ENCODE results near the gene TP53RK.

The TP53RK gene

DNA sequence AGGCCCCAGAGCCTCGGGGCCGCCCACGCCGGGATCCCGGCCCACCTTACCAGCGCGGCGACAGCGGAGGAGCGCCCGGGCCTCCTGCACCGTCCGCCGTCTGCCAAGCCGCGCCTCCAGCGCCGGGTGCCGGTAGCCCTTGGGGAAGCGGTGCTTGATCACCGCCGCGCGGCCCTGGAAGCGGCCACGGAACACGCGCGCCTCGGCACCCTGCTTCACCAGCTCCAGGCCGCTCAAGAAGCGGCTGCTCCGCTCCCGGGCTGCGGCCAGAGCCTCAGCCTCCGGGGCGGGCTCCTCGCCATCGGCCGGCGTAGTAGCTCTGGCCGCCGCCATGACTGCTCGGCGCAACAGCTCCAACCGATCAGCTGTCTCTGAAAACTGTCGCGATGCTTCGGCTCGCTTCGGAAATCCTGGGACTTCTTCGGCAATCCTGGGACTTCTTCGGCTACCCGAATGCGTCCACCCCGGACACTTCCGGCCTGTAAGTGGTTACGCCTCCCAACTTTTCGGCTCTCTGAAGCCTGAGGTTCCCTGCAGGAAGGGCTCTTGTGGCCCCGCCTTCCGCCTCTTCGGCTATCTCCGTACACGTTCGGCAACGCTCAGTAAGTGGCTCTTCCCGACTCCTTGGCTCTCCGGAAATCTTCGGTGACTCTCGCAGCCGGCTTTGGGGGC is at the start of gene TP53RK:
Gene TP53RK (minus strand): TSS at position 363 of the 672 bp plus-strand sequence. CDS start 30 bp downstream, at position 333.
- Histone ChIP-seq H3K27ac (ENCODE audit: low read length) (peak within 1 kb of the TSS; percentile 84), H3K9me3 (ENCODE audit: control insufficient read depth in 1 of 2, low read length in 2 of 2) (no peaks in the 10 kb centered on the region), H3K4me1 (ENCODE audit: control insufficient read depth in 1 of 2, insufficient read depth in 2 of 2, low read length in 2 of 2) (peaks cover 8 to 24% of the 10 kb centered on the region in 2 donors), H3K27me3 (ENCODE audit: low read depth, low read length) (no peaks in the 10 kb centered on the region), H3K36me3 (ENCODE audit: control insufficient read depth in 1 of 2, insufficient read depth in 2 of 2, low read length in 2 of 2) (peaks cover 12 to 18% of the 10 kb centered on the region in 2 donors), H3K4me3 (ENCODE audit: low read depth in 1 of 2, low read length in 2 of 2) (peak within 1 kb of the TSS; percentile 81 to 84)

DNA sequence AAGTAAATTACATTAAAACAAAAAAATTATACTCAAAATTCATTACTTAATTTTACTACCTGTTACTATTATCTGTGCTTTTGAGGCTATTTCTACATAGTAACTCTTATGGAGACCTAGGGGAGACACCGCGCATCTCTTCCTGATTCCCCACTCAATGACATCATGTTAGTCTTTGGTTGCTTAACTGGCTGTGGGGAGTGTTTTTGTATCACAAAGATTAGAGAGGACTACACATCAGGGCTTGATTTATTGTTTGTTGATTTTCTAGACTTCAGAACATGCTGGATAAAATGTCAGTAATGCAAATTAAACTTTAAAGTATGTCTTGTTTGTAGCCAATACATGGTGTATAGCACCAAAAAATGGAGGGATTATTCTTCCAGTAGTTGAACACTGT is 46.2 kb upstream of the TP53RK start:
- no peaks in the 10 kb centered on the region for H3K4me1 ChIP-seq (ENCODE audit: control insufficient read depth in 1 of 2, insufficient read depth in 2 of 2, low read length in 2 of 2)
- no peaks in the 10 kb centered on the region for H3K27me3 ChIP-seq (ENCODE audit: low read depth, low read length)
- H3K36me3 ChIP-seq (ENCODE audit: control insufficient read depth in 1 of 2, insufficient read depth in 2 of 2, low read length in 2 of 2), result peaks cover 0 to 15% of the 10 kb centered on the region in 2 donors
- no peaks in the 10 kb centered on the region for H3K9me3 ChIP-seq (ENCODE audit: control insufficient read depth in 1 of 2, low read length in 2 of 2)
- no peak overlapping the region for H3K4me3 ChIP-seq (ENCODE audit: low read depth in 1 of 2, low read length in 2 of 2)
- H3K27ac ChIP-seq (ENCODE audit: low read length), result no peak overlapping the region

DNA sequence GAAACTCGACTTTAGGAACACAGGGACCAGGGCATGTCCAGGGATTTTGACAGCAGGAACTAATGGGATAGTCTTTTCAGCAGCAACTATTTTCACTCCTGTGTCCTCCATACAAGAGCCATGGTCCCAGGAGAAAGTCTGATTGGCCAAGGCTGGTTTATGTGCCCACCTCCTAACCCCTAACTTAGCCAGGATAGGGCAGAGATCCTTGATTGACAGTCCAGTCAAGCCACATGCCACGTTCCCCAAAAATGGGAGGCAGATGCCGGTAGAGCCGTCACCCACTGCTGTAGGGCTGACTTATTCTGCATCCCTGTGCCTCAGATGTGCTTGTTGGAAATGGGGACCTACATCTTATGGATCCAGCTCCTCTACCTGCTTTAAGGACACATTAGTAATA is 42.5 kb upstream of the TP53RK start:
- no peak overlapping the region for H3K4me3 ChIP-seq (ENCODE audit: low read depth in 1 of 2, low read length in 2 of 2)
- no peaks in the 10 kb centered on the region for H3K9me3 ChIP-seq (ENCODE audit: control insufficient read depth in 1 of 2, low read length in 2 of 2)
- H3K27ac ChIP-seq (ENCODE audit: low read length), result no peak overlapping the region
- peaks cover 0 to 23% of the 10 kb centered on the region in 2 donors for H3K36me3 ChIP-seq (ENCODE audit: control insufficient read depth in 1 of 2, insufficient read depth in 2 of 2, low read length in 2 of 2)
- no peaks in the 10 kb centered on the region for H3K27me3 ChIP-seq (ENCODE audit: low read depth, low read length)
- H3K4me1 ChIP-seq (ENCODE audit: control insufficient read depth in 1 of 2, insufficient read depth in 2 of 2, low read length in 2 of 2), result no peaks in the 10 kb centered on the region

DNA sequence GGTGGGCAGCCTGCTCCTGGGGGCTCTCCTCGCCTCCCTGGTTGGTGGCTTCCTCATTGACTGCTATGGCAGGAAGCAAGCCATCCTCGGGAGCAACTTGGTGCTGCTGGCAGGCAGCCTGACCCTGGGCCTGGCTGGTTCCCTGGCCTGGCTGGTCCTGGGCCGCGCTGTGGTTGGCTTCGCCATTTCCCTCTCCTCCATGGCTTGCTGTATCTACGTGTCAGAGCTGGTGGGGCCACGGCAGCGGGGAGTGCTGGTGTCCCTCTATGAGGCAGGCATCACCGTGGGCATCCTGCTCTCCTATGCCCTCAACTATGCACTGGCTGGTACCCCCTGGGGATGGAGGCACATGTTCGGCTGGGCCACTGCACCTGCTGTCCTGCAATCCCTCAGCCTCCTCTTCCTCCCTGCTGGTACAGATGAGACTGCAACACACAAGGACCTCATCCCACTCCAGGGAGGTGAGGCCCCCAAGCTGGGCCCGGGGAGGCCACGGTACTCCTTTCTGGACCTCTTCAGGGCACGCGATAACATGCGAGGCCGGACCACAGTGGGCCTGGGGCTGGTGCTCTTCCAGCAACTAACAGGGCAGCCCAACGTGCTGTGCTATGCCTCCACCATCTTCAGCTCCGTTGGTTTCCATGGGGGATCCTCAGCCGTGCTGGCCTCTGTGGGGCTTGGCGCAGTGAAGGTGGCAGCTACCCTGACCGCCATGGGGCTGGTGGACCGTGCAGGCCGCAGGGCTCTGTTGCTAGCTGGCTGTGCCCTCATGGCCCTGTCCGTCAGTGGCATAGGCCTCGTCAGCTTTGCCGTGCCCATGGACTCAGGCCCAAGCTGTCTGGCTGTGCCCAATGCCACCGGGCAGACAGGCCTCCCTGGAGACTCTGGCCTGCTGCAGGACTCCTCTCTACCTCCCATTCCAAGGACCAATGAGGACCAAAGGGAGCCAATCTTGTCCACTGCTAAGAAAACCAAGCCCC is 36.2 kb upstream of the TP53RK start:
- H3K4me3 ChIP-seq (ENCODE audit: low read depth in 1 of 2, low read length in 2 of 2), result no peak overlapping the region
- peaks cover 0 to 6% of the 10 kb centered on the region in 2 donors for H3K9me3 ChIP-seq (ENCODE audit: control insufficient read depth in 1 of 2, low read length in 2 of 2)
- no peaks in the 10 kb centered on the region for H3K27me3 ChIP-seq (ENCODE audit: low read depth, low read length)
- no peaks in the 10 kb centered on the region for H3K4me1 ChIP-seq (ENCODE audit: control insufficient read depth in 1 of 2, insufficient read depth in 2 of 2, low read length in 2 of 2)
- H3K36me3 ChIP-seq (ENCODE audit: control insufficient read depth in 1 of 2, insufficient read depth in 2 of 2, low read length in 2 of 2), result peaks cover 0 to 19% of the 10 kb centered on the region in 2 donors
- H3K27ac ChIP-seq (ENCODE audit: low read length), result no peak overlapping the region

DNA sequence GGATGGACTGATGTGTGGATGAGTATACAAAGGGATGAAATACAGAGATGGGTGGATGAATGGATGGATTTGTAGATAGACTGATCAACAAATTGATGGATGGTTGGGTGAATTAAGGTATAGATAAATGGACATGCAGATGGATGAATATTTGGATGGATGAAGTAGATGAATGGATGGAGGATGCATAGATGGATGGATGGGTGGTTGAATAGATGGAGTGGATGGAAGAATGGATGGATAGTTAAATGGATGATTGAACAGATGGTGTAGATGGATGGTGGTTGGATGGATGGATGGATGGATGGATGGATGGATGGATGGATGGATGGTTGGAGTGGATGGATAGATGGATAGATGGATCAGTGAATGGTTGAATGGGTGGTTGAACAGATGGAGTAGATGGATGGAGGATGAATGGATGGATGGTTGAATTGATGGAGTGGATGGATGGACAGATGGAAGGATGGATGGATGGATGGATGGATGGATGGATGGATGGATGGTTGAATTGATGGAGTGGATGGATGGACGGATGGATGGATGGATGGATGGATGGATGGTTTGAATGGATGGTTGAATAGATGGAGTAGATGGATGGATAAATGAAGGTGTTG is 35.2 kb upstream of the TP53RK start:
- Histone ChIP-seq H3K4me1 (ENCODE audit: control insufficient read depth in 1 of 2, insufficient read depth in 2 of 2, low read length in 2 of 2) (no peaks in the 10 kb centered on the region), H3K4me3 (ENCODE audit: low read depth in 1 of 2, low read length in 2 of 2) (no peak overlapping the region), H3K36me3 (ENCODE audit: control insufficient read depth in 1 of 2, insufficient read depth in 2 of 2, low read length in 2 of 2) (peaks cover 0 to 22% of the 10 kb centered on the region in 2 donors), H3K9me3 (ENCODE audit: control insufficient read depth in 1 of 2, low read length in 2 of 2) (peaks cover 0 to 8% of the 10 kb centered on the region in 2 donors), H3K27ac (ENCODE audit: low read length) (no peak overlapping the region), H3K27me3 (ENCODE audit: low read depth, low read length) (no peaks in the 10 kb centered on the region)

DNA sequence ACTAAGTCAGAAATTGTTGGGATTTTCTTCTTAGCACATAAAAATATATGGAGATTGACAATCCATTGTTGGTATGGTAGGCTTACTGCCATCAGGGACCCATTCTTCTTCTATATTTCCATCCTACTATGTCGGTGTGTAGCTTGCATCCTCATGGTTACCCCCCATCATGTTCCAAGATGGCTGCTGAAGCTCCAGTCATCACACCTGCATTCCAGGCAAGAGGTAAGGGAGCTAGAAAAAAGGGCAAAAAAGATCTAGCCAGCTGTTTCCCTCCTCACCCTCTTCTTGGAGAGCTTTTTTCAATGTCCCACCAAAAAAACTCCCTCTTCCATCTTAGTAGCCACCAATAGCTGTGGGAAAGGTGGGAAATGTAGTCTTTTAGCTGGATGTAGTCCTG is 33.8 kb upstream of the TP53RK start:
- peaks cover 0 to 8% of the 10 kb centered on the region in 2 donors for H3K9me3 ChIP-seq (ENCODE audit: control insufficient read depth in 1 of 2, low read length in 2 of 2)
- H3K27ac ChIP-seq (ENCODE audit: low read length), result no peak overlapping the region
- no peaks in the 10 kb centered on the region for H3K27me3 ChIP-seq (ENCODE audit: low read depth, low read length)
- H3K36me3 ChIP-seq (ENCODE audit: control insufficient read depth in 1 of 2, insufficient read depth in 2 of 2, low read length in 2 of 2), result peaks cover 0 to 17% of the 10 kb centered on the region in 2 donors
- H3K4me1 ChIP-seq (ENCODE audit: control insufficient read depth in 1 of 2, insufficient read depth in 2 of 2, low read length in 2 of 2), result no peaks in the 10 kb centered on the region
- no peak overlapping the region for H3K4me3 ChIP-seq (ENCODE audit: low read depth in 1 of 2, low read length in 2 of 2)

DNA sequence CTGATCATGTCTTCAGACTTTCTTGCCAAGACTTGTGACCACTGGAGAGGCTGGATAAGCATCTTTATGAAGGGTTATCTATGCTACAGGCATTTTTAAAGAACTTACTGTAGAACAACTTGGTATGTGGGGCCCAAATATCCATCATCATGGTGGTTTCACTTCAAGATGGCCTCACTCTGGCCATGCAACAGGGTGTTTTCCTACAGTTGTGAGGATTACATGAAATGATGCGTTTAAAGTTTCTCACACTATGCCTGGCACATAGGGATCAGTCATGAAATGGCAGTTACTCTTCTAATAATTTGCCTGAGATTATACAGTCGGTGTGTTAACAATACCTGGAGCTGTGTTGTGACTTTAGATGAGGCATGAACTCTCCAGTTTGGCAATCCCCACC is 33.2 kb upstream of the TP53RK start:
- Histone ChIP-seq H3K27me3 (ENCODE audit: low read depth, low read length) (no peaks in the 10 kb centered on the region), H3K27ac (ENCODE audit: low read length) (no peak overlapping the region), H3K4me1 (ENCODE audit: control insufficient read depth in 1 of 2, insufficient read depth in 2 of 2, low read length in 2 of 2) (no peaks in the 10 kb centered on the region), H3K9me3 (ENCODE audit: control insufficient read depth in 1 of 2, low read length in 2 of 2) (peaks cover 0 to 8% of the 10 kb centered on the region in 2 donors), H3K4me3 (ENCODE audit: low read depth in 1 of 2, low read length in 2 of 2) (no peak overlapping the region), H3K36me3 (ENCODE audit: control insufficient read depth in 1 of 2, insufficient read depth in 2 of 2, low read length in 2 of 2) (peaks cover 0 to 17% of the 10 kb centered on the region in 2 donors)

DNA sequence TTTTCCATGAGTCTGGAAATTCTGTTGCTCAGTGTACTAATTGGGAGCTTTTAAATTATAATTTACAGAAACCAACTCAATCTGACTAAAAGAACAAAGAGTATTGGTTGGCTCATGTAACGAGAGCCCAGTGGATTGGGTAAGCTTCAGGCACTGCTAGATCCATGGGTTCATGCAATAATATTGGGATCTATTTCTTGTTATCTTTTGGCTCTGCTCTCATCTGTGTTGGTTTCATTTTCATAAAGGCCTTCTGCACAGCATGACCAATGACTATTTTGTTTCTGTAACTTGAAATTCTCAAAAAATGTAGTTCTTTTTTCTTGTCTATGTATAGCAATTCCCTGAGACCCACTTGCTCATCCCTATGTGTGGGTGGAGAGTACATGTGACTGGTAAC is 32.2 kb upstream of the TP53RK start:
- H3K27ac ChIP-seq (ENCODE audit: low read length), result no peak overlapping the region
- peaks cover 0 to 8% of the 10 kb centered on the region in 2 donors for H3K9me3 ChIP-seq (ENCODE audit: control insufficient read depth in 1 of 2, low read length in 2 of 2)
- H3K27me3 ChIP-seq (ENCODE audit: low read depth, low read length), result no peaks in the 10 kb centered on the region

DNA sequence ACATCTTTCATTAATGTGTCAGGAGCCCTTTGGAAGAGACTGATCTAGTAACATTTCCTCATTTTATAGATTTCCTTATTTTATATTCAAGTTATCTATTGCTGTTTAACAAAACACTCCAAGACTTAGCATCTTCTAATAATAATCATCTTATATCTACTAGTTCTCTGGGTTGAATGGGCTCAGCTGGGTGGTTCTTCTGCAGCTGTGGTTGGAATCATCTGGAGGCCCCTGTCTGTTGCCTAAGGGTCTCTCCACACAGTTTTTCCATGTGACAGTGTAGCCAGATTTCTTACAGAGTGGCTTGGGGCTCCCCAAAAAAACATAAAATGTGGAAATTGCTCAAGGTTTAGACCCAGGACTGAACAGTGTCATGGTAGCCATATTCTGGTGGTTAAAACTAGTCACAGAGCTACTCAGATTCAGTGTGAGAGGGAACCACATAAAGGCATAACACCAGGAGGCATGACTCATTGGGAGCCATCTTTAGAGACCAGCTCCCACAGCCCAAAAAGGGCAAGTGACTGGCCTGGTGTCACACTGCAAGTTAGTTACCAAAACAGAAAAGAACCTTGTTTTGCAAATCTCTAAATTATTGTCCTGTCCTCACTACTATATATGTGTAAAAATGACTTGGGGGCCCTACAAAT is 31.7 kb upstream of the TP53RK start:
- no peak overlapping the region for H3K4me3 ChIP-seq (ENCODE audit: low read depth in 1 of 2, low read length in 2 of 2)
- peaks cover 0 to 8% of the 10 kb centered on the region in 2 donors for H3K9me3 ChIP-seq (ENCODE audit: control insufficient read depth in 1 of 2, low read length in 2 of 2)
- H3K4me1 ChIP-seq (ENCODE audit: control insufficient read depth in 1 of 2, insufficient read depth in 2 of 2, low read length in 2 of 2), result no peaks in the 10 kb centered on the region
- H3K27ac ChIP-seq (ENCODE audit: low read length), result no peak overlapping the region
- peaks cover 0 to 17% of the 10 kb centered on the region in 2 donors for H3K36me3 ChIP-seq (ENCODE audit: control insufficient read depth in 1 of 2, insufficient read depth in 2 of 2, low read length in 2 of 2)
- no peaks in the 10 kb centered on the region for H3K27me3 ChIP-seq (ENCODE audit: low read depth, low read length)

More for the DNA sequence above, 32.2 kb upstream of the TP53RK start:
- no peaks in the 10 kb centered on the region for H3K4me1 ChIP-seq (ENCODE audit: control insufficient read depth in 1 of 2, insufficient read depth in 2 of 2, low read length in 2 of 2)
- H3K36me3 ChIP-seq (ENCODE audit: control insufficient read depth in 1 of 2, insufficient read depth in 2 of 2, low read length in 2 of 2), result peaks cover 0 to 17% of the 10 kb centered on the region in 2 donors
- H3K4me3 ChIP-seq (ENCODE audit: low read depth in 1 of 2, low read length in 2 of 2), result no peak overlapping the region

DNA sequence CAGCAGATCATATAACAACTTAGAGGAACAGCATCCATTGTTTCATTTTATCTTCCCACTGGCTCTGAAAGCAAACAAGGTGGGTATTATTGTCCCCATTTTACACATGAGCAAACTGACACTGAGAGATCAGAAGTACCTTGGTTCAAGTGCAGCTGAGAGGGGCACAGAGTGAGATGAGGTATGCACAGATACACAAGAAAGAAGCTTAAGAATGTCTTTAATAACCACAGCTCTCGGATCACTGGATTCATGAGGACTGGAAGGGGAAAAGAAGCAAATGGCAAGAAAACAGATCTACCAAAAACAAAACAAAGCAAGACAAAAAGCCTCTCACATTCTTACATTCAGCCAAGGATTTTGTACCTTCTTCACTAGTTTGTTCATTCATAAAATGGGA is 30.8 kb upstream of the TP53RK start:
- Histone ChIP-seq H3K4me1 (ENCODE audit: control insufficient read depth in 1 of 2, insufficient read depth in 2 of 2, low read length in 2 of 2) (no peaks in the 10 kb centered on the region), H3K36me3 (ENCODE audit: control insufficient read depth in 1 of 2, insufficient read depth in 2 of 2, low read length in 2 of 2) (peaks cover 0 to 9% of the 10 kb centered on the region in 2 donors), H3K9me3 (ENCODE audit: control insufficient read depth in 1 of 2, low read length in 2 of 2) (peaks cover 0 to 8% of the 10 kb centered on the region in 2 donors), H3K27ac (ENCODE audit: low read length) (no peak overlapping the region), H3K4me3 (ENCODE audit: low read depth in 1 of 2, low read length in 2 of 2) (no peak overlapping the region), H3K27me3 (ENCODE audit: low read depth, low read length) (no peaks in the 10 kb centered on the region)
